HCT116 (cell line): ENCODE data around the gene IER5L. TPM values are rescaled to one million over a fixed set of nuclear protein-coding genes. Genes with fewer than 3 reads are reported as not detected.

Experiments
- ATAC-seq: fragments of 200-7000 bp; cut with Tn5 transposase; 2 replicates; pipeline ENCODE4 v1.9.1; 2020; ENCODE audit warnings: mild to moderate bottlenecking, moderate library complexity
- BruUV-seq: library from RNA; stranded (reverse); fragments of 400-500 nt; replicated peaks from 2 replicates; lab custom pipeline; 2021; lab: Mats Ljungman, UMichigan
- CTCF ChIA-PET: fragments of 300-600 bp; sonication (Branson Sonifier 250); formaldehyde crosslinking; loops from one replicate; lab custom pipeline; 2021; ENCODE audit warnings: antibody characterized with exemption; lab: Charles Lee
- POLR2A ChIA-PET: fragments of 300-600, 350-600 bp; sonication (Branson Sonifier 250); formaldehyde crosslinking; loops from one replicate; lab custom pipeline; 2021; ENCODE audit warnings: antibody characterized with exemption; lab: Charles Lee
- RAD21 ChIA-PET, 2 experiments: fragments of 300-600 bp; sonication (Branson Sonifier 250); formaldehyde crosslinking; loops; one replicate each; lab custom pipeline; 2023; ENCODE audit warnings: low total read pairs in 2 of 2; ENCODE audit not compliant: uncharacterized antibody in 2 of 2, unreplicated experiment in 2 of 2, low non-redundant PET in 1 of 2; lab: Charles Lee
- DNase-seq: peaks from one replicate; pipeline ENCODE4 v3.0.0-alpha.2; 2010; ENCODE audit warnings: low read depth, low spot score
- H2AFZ ChIP-seq: fragments of 200-600 bp; shearing (Covaris generic), sonication (generic); 2 replicates; pipeline ENCODE4 v1.6.1; 2017; ENCODE audit warnings: low read depth, mixed run types, mixed read lengths, antibody characterized with exemption, low read length; ENCODE audit not compliant: poor library complexity, severe bottlenecking
- H3K27ac ChIP-seq: 2 replicates; pipeline ENCODE4 v1.5.1; 2012; ENCODE audit warnings: low read depth, low read length
- H3K27me3 ChIP-seq: fragments of 200-600 bp; sonication (generic); 2 replicates; pipeline ENCODE4 v1.6.1; 2016; ENCODE audit warnings: mixed run types, low read length, mixed read lengths; ENCODE audit not compliant: insufficient read depth
- H3K36me3 ChIP-seq, 2 experiments: fragments of 200-500 bp in 1 of 2; fragments of 200-600 bp in 1 of 2; sonication (Bioruptor generic) in 1 of 2; sonication (generic) in 1 of 2; 2 replicates each; pipeline versions ENCODE4 v1.5.1 to v1.6.1; 2014 to 2016; ENCODE audit warnings: low read length in 2 of 2, inconsistent platforms in 1 of 2, mixed read lengths in 1 of 2, mixed run types in 1 of 2; ENCODE audit not compliant: insufficient read depth in 2 of 2, control insufficient read depth in 1 of 2
- H3K4me1 ChIP-seq, 2 experiments: fragments of 200-600 bp in 1 of 2; sonication (generic) in 1 of 2; 2 replicates each; pipeline versions ENCODE4 v1.5.1 to v1.6.1; 2012 to 2017; ENCODE audit warnings: low read length in 2 of 2, inconsistent platforms in 1 of 2, mild to moderate bottlenecking in 1 of 2, mixed read lengths in 1 of 2, mixed run types in 1 of 2, moderate library complexity in 1 of 2; ENCODE audit not compliant: insufficient read depth in 2 of 2, control insufficient read depth in 1 of 2
- H3K4me2 ChIP-seq: fragments of 200-600 bp; sonication (generic); 2 replicates; pipeline ENCODE4 v1.6.1; 2017; ENCODE audit warnings: mixed run types, low read length, mixed read lengths
- H3K4me3 ChIP-seq, 2 experiments: fragments of 200-600 bp in 1 of 2; sonication (generic) in 1 of 2; replicated peaks in 1 of 2; 2 replicates each; pipeline ENCODE4 v1.5.1; 2011 to 2016; ENCODE audit warnings: low read length in 2 of 2, control low read depth in 1 of 2, low read depth in 1 of 2, mild to moderate bottlenecking in 1 of 2, mixed read lengths in 1 of 2, mixed run types in 1 of 2
- H3K79me2 ChIP-seq: fragments of 200-600 bp; sonication (generic); 2 replicates; pipeline ENCODE4 v1.6.1; 2017; ENCODE audit warnings: mild to moderate bottlenecking, mixed run types, low read length, moderate library complexity, mixed read lengths; ENCODE audit not compliant: insufficient read depth
- H3K9ac ChIP-seq: fragments of 200-600 bp; sonication (generic); 2 replicates; pipeline ENCODE4 v1.6.1; 2016; ENCODE audit warnings: low read length, mixed read lengths
- H3K9me2 ChIP-seq: fragments of 200-600 bp; sonication (generic), shearing (Covaris generic); 2 replicates; pipeline ENCODE4 v1.6.1; 2017; ENCODE audit warnings: mixed run types, mild to moderate bottlenecking, moderate library complexity; ENCODE audit not compliant: insufficient read depth
- H3K9me3 ChIP-seq, 2 experiments: fragments of 200-500 bp in 1 of 2; fragments of 200-600 bp in 1 of 2; sonication (Bioruptor generic) in 1 of 2; sonication (generic) in 1 of 2; 2 replicates each; pipeline ENCODE4 v1.6.1; 2014 to 2017; ENCODE audit warnings: low read length in 2 of 2, mixed read lengths in 2 of 2, inconsistent platforms in 1 of 2, low read depth in 1 of 2, mild to moderate bottlenecking in 1 of 2, mixed run types in 1 of 2, moderate library complexity in 1 of 2; ENCODE audit not compliant: control insufficient read depth in 1 of 2, insufficient read depth in 1 of 2
- H4K20me1 ChIP-seq: fragments of 200-600 bp; sonication (generic), shearing (Covaris generic); 2 replicates; pipeline ENCODE4 v1.6.1; 2017; ENCODE audit warnings: mixed run types, mild to moderate bottlenecking, moderate library complexity; ENCODE audit not compliant: insufficient read depth
- CBX3 ChIP-seq: IDR thresholded peaks from 2 replicates; pipeline ENCODE4 v1.6.1; 2012; ENCODE audit warnings: low read depth
- CEBPB ChIP-seq: IDR thresholded peaks from 2 replicates; pipeline ENCODE4 v1.6.1; 2012; ENCODE audit warnings: low read depth
- EZH2phosphoT487 ChIP-seq: fragments of 200-600 bp; IDR thresholded peaks from 2 replicates; pipeline ENCODE4 v1.6.1; 2018; ENCODE audit warnings: antibody characterized with exemption, borderline replicate concordance
- JUND ChIP-seq: IDR thresholded peaks from 2 replicates; pipeline ENCODE4 v1.6.1; 2012
- POLR2A ChIP-seq: IDR thresholded peaks from 2 replicates; pipeline ENCODE4 v1.7.0; 2011; ENCODE audit warnings: borderline replicate concordance; ENCODE audit not compliant: insufficient read depth, insufficient read length; ENCODE audit errors: extremely low read depth
- POLR2AphosphoS5 ChIP-seq: IDR thresholded peaks from 2 replicates; pipeline ENCODE4 v1.6.1; 2011; ENCODE audit warnings: mild to moderate bottlenecking, low read depth, low read length, moderate library complexity
- RAD21 ChIP-seq: IDR thresholded peaks from 2 replicates; pipeline ENCODE4 v1.6.1; 2012; ENCODE audit warnings: low read depth, mild to moderate bottlenecking
- SP1 ChIP-seq: IDR thresholded peaks from 2 replicates; pipeline ENCODE4 v1.6.1; 2012; ENCODE audit warnings: low read depth
- SRF ChIP-seq: IDR thresholded peaks from 2 replicates; pipeline ENCODE4 v1.6.1; 2012; ENCODE audit warnings: low read depth
- TCF7L2 ChIP-seq: IDR thresholded peaks from 2 replicates; pipeline ENCODE4 v1.7.0; 2011; ENCODE audit warnings: borderline replicate concordance, inconsistent platforms; ENCODE audit not compliant: insufficient read depth, insufficient read length; ENCODE audit errors: extremely low read depth
- YY1 ChIP-seq: IDR thresholded peaks from 2 replicates; pipeline ENCODE4 v1.6.1; 2011; ENCODE audit warnings: low read length, low read depth, moderate library complexity, mild to moderate bottlenecking; ENCODE audit not compliant: insufficient replicate concordance; ENCODE audit errors: extremely low read depth
- ZFX ChIP-seq: fragments of 450-650 bp; IDR thresholded peaks from 2 replicates; pipeline ENCODE4 v1.6.1; 2017
- ZNF274 ChIP-seq: fragments of 200-500 bp; sonication (Bioruptor generic); IDR thresholded peaks from 2 replicates; pipeline ENCODE4 v1.6.1; 2014; ENCODE audit warnings: mild to moderate bottlenecking, low read depth, low read length, inconsistent platforms
- intact Hi-C: fragments of 100-400 bp; cut with micrococcal nuclease; formaldehyde crosslinking; loops from 2 replicates; pipeline ENCODE4 v1.10.0; 2022
- total RNA-seq: library from RNA; stranded (reverse); gene quantifications from one replicate; pipeline ENCODE4 v1.2.1, GENCODE V29; 2021; ENCODE audit not compliant: unreplicated experiment
- TF ChIP-seq, protein P1 (sequence below): IDR thresholded peaks from 2 replicates; pipeline ENCODE4 v1.6.1; 2012
- TF ChIP-seq, protein P2 (sequence below): IDR thresholded peaks from 2 replicates; pipeline ENCODE4 v1.6.1; 2012
- TF ChIP-seq, protein P3 (sequence below): IDR thresholded peaks from 2 replicates; pipeline ENCODE4 v1.6.1; 2011; ENCODE audit warnings: mild to moderate bottlenecking, low read length, moderate library complexity; ENCODE audit not compliant: insufficient replicate concordance; ENCODE audit errors: extremely low read depth

Gene IER5L
- total RNA-seq, 1 experiment from 2014 or later: 195 TPM

DNA sequence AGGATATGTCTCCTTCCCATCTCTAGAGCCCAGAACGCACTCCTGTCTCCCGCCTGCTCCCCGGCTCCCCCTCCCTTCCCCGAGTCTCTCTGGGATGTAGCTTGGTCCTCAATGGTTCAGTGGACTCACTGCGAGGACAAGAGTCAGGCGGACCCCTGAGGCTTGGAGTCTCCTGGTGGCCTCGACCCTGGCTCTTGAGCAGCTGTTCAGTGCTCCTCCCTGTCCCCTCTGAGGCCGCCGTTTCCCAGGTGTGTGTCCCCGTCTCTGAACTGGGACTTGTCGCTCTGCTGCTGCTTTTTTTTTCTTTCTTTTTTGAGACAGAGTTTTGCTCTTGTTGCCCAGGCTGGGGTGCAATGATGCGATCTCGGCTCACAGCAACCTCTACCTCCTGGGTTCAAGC, 44.8 kb upstream of the IER5L start:
- no peak for ATAC-seq
- Histone ChIP-seq H3K4me3 (no peak overlapping the region), H3K4me1 (peaks cover 12 to 30% of the 10 kb centered on the region in 2 experiments), H3K9me3 (no peaks in the 10 kb centered on the region), H3K27me3 (no peaks in the 10 kb centered on the region), H3K4me2 (no peak overlapping the region), H4K20me1 (no peaks in the 10 kb centered on the region), H3K9me2 (no peaks in the 10 kb centered on the region), H3K79me2 (no peaks in the 10 kb centered on the region), H2AFZ (no peak overlapping the region), H3K36me3 (no peaks in the 10 kb centered on the region), H3K9ac (no peak overlapping the region), H3K27ac (no peak overlapping the region)
- ChIA-PET RAD21 (no interaction called here), POLR2A (no interaction called here), CTCF (no interaction called here)
- DNase-seq: no peak
- intact Hi-C loops: no loop called here
- no peak for TF ChIP-seq JUND
- TF ChIP-seq CBX3: no peak
- TF ChIP-seq, protein P1, sequence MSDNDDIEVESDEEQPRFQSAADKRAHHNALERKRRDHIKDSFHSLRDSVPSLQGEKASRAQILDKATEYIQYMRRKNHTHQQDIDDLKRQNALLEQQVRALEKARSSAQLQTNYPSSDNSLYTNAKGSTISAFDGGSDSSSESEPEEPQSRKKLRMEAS: no peak
- TF ChIP-seq ZFX: no peak
- no peak for TF ChIP-seq TCF7L2
- no peak for TF ChIP-seq CEBPB
- no peak for TF ChIP-seq POLR2A
- no peak for TF ChIP-seq RAD21
- BruUV-seq: no TSS peak

DNA sequence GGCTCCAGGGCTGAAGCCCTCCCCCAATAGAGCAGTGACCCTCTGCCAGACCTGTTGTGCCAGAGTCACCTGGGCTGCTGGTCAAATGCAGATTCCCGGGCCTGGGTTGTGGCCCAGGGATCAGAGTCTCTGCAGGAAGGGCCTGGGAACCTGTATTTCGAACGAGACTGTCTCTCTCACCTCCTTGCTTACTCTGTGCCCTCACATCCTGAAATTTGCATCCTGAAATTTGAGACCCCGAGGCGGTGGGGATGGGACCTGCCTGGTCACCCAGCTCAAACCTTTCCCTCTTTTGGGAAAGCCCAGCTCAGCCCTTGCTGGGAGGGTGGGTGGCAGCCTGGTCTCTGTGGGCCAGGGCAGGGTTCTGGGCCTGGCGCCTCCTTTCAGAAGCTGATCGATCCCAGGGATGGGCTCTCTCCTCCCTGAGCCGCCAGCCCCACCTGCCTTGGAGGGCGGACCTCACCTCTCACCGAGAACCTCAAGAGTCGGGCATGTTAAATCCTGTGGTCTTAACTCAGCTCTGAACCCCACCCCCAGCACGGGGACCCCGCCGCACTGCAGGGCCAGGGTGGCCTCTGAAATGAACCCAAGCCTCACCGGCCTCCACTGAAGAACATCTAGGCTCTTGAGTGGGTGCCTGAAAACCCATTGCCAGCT, 44.0 kb upstream of the IER5L start:
- Histone ChIP-seq H3K79me2 (no peaks in the 10 kb centered on the region), H3K4me3 (no peak overlapping the region), H3K4me2 (no peak overlapping the region), H4K20me1 (no peaks in the 10 kb centered on the region), H3K9me3 (no peaks in the 10 kb centered on the region), H3K27me3 (no peaks in the 10 kb centered on the region), H3K4me1 (peaks cover 12 to 30% of the 10 kb centered on the region in 2 experiments), H3K27ac (no peak overlapping the region), H3K9me2 (no peaks in the 10 kb centered on the region), H3K36me3 (no peaks in the 10 kb centered on the region), H2AFZ (no peak overlapping the region), H3K9ac (no peak overlapping the region)
- DNase-seq (no peak), ATAC-seq (no peak)
- RAD21 ChIA-PET: no interaction called here
- no TSS peak for BruUV-seq
- POLR2A ChIA-PET: no interaction called here
- CTCF ChIA-PET: no interaction called here
- intact Hi-C loops: no loop called here
- TF ChIP-seq POLR2A (no peak), ZNF274 (no peak), POLR2AphosphoS5 (no peak), YY1 (no peak), RAD21 (no peak), SRF (no peak), TCF7L2 (no peak), ZFX (no peak), SP1 (no peak), EZH2phosphoT487 (no peak)
- TF ChIP-seq, protein P2, sequence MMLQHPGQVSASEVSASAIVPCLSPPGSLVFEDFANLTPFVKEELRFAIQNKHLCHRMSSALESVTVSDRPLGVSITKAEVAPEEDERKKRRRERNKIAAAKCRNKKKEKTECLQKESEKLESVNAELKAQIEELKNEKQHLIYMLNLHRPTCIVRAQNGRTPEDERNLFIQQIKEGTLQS: no peak
- TF ChIP-seq, protein P3, sequence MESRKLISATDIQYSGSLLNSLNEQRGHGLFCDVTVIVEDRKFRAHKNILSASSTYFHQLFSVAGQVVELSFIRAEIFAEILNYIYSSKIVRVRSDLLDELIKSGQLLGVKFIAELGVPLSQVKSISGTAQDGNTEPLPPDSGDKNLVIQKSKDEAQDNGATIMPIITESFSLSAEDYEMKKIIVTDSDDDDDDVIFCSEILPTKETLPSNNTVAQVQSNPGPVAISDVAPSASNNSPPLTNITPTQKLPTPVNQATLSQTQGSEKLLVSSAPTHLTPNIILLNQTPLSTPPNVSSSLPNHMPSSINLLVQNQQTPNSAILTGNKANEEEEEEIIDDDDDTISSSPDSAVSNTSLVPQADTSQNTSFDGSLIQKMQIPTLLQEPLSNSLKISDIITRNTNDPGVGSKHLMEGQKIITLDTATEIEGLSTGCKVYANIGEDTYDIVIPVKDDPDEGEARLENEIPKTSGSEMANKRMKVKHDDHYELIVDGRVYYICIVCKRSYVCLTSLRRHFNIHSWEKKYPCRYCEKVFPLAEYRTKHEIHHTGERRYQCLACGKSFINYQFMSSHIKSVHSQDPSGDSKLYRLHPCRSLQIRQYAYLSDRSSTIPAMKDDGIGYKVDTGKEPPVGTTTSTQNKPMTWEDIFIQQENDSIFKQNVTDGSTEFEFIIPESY: no peak
- TF ChIP-seq, protein P1: no peak
